Measurements from ENCODE around the gene MS4A5. TPM values are rescaled to one million over a fixed set of nuclear protein-coding genes. Genes with fewer than 3 reads are reported as not detected.
A peak's percentile ranks its signal among the peaks of the same experiment; 100 is the strongest.

The MS4A5 gene
- polyA plus RNA-seq, 4 donors = not detected

- Histone ChIP-seq H3K4me1 (ENCODE audit: control insufficient read depth in 3 of 3, insufficient read depth in 2 of 3, low read depth in 1 of 3, low read length in 2 of 3) (no peaks in the 10 kb centered on the region), H3K27me3 (ENCODE audit: control insufficient read depth in 3 of 3, insufficient read depth in 3 of 3, low read length in 3 of 3) (no peaks in the 10 kb centered on the region), H3K9me3 (ENCODE audit: control insufficient read depth in 2 of 2, insufficient read depth in 1 of 2, low read depth in 1 of 2, low read length in 1 of 2) (no peaks in the 10 kb centered on the region), H3K27ac (ENCODE audit: low read depth in 1 of 3, low read length in 2 of 3) (no peak within 1 kb of the TSS), H3K4me3 (ENCODE audit: low read depth in 1 of 3, low read length in 3 of 3) (peak within 1 kb of the TSS in 1 of 3 donors; percentile 4), H3K36me3 (ENCODE audit: control insufficient read depth in 3 of 3, insufficient read depth in 2 of 3, low read depth in 1 of 3, low read length in 3 of 3) (no peaks in the 10 kb centered on the region)
- FAIRE-seq = no peak
- 54 to 67% (median 64%) methylated on average over 4 of the region's 4 CpGs for WGBS, 3 donors
- DNase-seq = no peak
These were observed 26.2 kb downstream of the MS4A5 start, which contains the start of gene MS4A1 for GRCh38 chr11:60455531-60456042. Gene MS4A1, plus strand, starts transcription at chr11:60455847. Its CDS starts 6,528 bp downstream, at chr11:60462375.

GRCh38 chr11:60457576-60457975, 28.2 kb downstream of the MS4A5 start:
- Histone ChIP-seq H3K27ac (ENCODE audit: low read depth in 1 of 3, low read length in 2 of 3) (no peak overlapping the region), H3K4me3 (ENCODE audit: low read depth in 1 of 3, low read length in 3 of 3) (no peak overlapping the region), H3K27me3 (ENCODE audit: control insufficient read depth in 3 of 3, insufficient read depth in 3 of 3, low read length in 3 of 3) (no peaks in the 10 kb centered on the region), H3K36me3 (ENCODE audit: control insufficient read depth in 3 of 3, insufficient read depth in 2 of 3, low read depth in 1 of 3, low read length in 3 of 3) (no peaks in the 10 kb centered on the region), H3K9me3 (ENCODE audit: control insufficient read depth in 2 of 2, insufficient read depth in 1 of 2, low read depth in 1 of 2, low read length in 1 of 2) (no peaks in the 10 kb centered on the region), H3K4me1 (ENCODE audit: control insufficient read depth in 3 of 3, insufficient read depth in 2 of 3, low read depth in 1 of 3, low read length in 2 of 3) (no peaks in the 10 kb centered on the region)
- FAIRE-seq = no peak
- no peak for DNase-seq
- 65 to 78% (median 66%) methylated on average over 3 of the region's 3 CpGs for WGBS, 3 donors

GRCh38 chr11:60459345-60459744, 30.0 kb downstream of the MS4A5 start:
- no peaks in the 10 kb centered on the region for H3K27me3 ChIP-seq (ENCODE audit: control insufficient read depth in 3 of 3, insufficient read depth in 3 of 3, low read length in 3 of 3)
- H3K4me1 ChIP-seq (ENCODE audit: control insufficient read depth in 3 of 3, insufficient read depth in 2 of 3, low read depth in 1 of 3, low read length in 2 of 3) = no peaks in the 10 kb centered on the region
- H3K9me3 ChIP-seq (ENCODE audit: control insufficient read depth in 2 of 2, insufficient read depth in 1 of 2, low read depth in 1 of 2, low read length in 1 of 2) = no peaks in the 10 kb centered on the region
- DNase-seq = no peak
- H3K27ac ChIP-seq (ENCODE audit: low read depth in 1 of 3, low read length in 2 of 3) = no peak overlapping the region
- 86 to 96% (median 92%) methylated on average over 1 of the region's 1 CpG for WGBS, 3 donors
- no peak for FAIRE-seq
- H3K36me3 ChIP-seq (ENCODE audit: control insufficient read depth in 3 of 3, insufficient read depth in 2 of 3, low read depth in 1 of 3, low read length in 3 of 3) = no peaks in the 10 kb centered on the region
- no peak overlapping the region for H3K4me3 ChIP-seq (ENCODE audit: low read depth in 1 of 3, low read length in 3 of 3)

- Histone ChIP-seq H3K27ac (ENCODE audit: low read depth in 1 of 3, low read length in 2 of 3) (no peak overlapping the region), H3K27me3 (ENCODE audit: control insufficient read depth in 3 of 3, insufficient read depth in 3 of 3, low read length in 3 of 3) (no peaks in the 10 kb centered on the region), H3K36me3 (ENCODE audit: control insufficient read depth in 3 of 3, insufficient read depth in 2 of 3, low read depth in 1 of 3, low read length in 3 of 3) (no peaks in the 10 kb centered on the region), H3K4me1 (ENCODE audit: control insufficient read depth in 3 of 3, insufficient read depth in 2 of 3, low read depth in 1 of 3, low read length in 2 of 3) (no peaks in the 10 kb centered on the region), H3K4me3 (ENCODE audit: low read depth in 1 of 3, low read length in 3 of 3) (no peak overlapping the region), H3K9me3 (ENCODE audit: control insufficient read depth in 2 of 2, insufficient read depth in 1 of 2, low read depth in 1 of 2, low read length in 1 of 2) (no peaks in the 10 kb centered on the region)
- 64 to 79% (median 67%) methylated on average over 2 of the region's 2 CpGs for WGBS, 3 donors
- DNase-seq = no peak
- no peak for FAIRE-seq
These were observed 39.5 kb downstream of the MS4A5 start for GRCh38 chr11:60468829-60469228.

- H3K27me3 ChIP-seq (ENCODE audit: control insufficient read depth in 3 of 3, insufficient read depth in 3 of 3, low read length in 3 of 3) = no peaks in the 10 kb centered on the region
- H3K4me3 ChIP-seq (ENCODE audit: low read depth in 1 of 3, low read length in 3 of 3) = no peak overlapping the region
- no peaks in the 10 kb centered on the region for H3K4me1 ChIP-seq (ENCODE audit: control insufficient read depth in 3 of 3, insufficient read depth in 2 of 3, low read depth in 1 of 3, low read length in 2 of 3)
- WGBS, 3 donors = 60 to 66% (median 63%) methylated on average over 2 of the region's 2 CpGs
- H3K9me3 ChIP-seq (ENCODE audit: control insufficient read depth in 2 of 2, insufficient read depth in 1 of 2, low read depth in 1 of 2, low read length in 1 of 2) = no peaks in the 10 kb centered on the region
- no peak for FAIRE-seq
- DNase-seq = no peak
- no peak overlapping the region for H3K27ac ChIP-seq (ENCODE audit: low read depth in 1 of 3, low read length in 2 of 3)
- no peaks in the 10 kb centered on the region for H3K36me3 ChIP-seq (ENCODE audit: control insufficient read depth in 3 of 3, insufficient read depth in 2 of 3, low read depth in 1 of 3, low read length in 3 of 3)
These were observed 40.4 kb downstream of the MS4A5 start for GRCh38 chr11:60469723-60470122.

GRCh38 chr11:60477035-60477445, 47.7 kb downstream of the MS4A5 start:
- 53 to 77% (median 59%) methylated on average over 6 of the region's 6 CpGs for WGBS, 3 donors
- H3K36me3 ChIP-seq (ENCODE audit: control insufficient read depth in 3 of 3, insufficient read depth in 2 of 3, low read depth in 1 of 3, low read length in 3 of 3) = no peaks in the 10 kb centered on the region
- DNase-seq = no peak
- H3K4me3 ChIP-seq (ENCODE audit: low read depth in 1 of 3, low read length in 3 of 3) = no peak overlapping the region
- H3K27me3 ChIP-seq (ENCODE audit: control insufficient read depth in 3 of 3, insufficient read depth in 3 of 3, low read length in 3 of 3) = no peaks in the 10 kb centered on the region
- no peak overlapping the region for H3K27ac ChIP-seq (ENCODE audit: low read depth in 1 of 3, low read length in 2 of 3)
- H3K9me3 ChIP-seq (ENCODE audit: control insufficient read depth in 2 of 2, insufficient read depth in 1 of 2, low read depth in 1 of 2, low read length in 1 of 2) = no peaks in the 10 kb centered on the region
- no peaks in the 10 kb centered on the region for H3K4me1 ChIP-seq (ENCODE audit: control insufficient read depth in 3 of 3, insufficient read depth in 2 of 3, low read depth in 1 of 3, low read length in 2 of 3)
- FAIRE-seq = no peak

GRCh38 chr11:60482361-60482760, 53.0 kb downstream of the MS4A5 start:
- no peak overlapping the region for H3K27ac ChIP-seq (ENCODE audit: low read depth in 1 of 3, low read length in 2 of 3)
- no peaks in the 10 kb centered on the region for H3K36me3 ChIP-seq (ENCODE audit: control insufficient read depth in 3 of 3, insufficient read depth in 2 of 3, low read depth in 1 of 3, low read length in 3 of 3)
- no peaks in the 10 kb centered on the region for H3K9me3 ChIP-seq (ENCODE audit: control insufficient read depth in 2 of 2, insufficient read depth in 1 of 2, low read depth in 1 of 2, low read length in 1 of 2)
- H3K4me3 ChIP-seq (ENCODE audit: low read depth in 1 of 3, low read length in 3 of 3) = no peak overlapping the region
- no peaks in the 10 kb centered on the region for H3K4me1 ChIP-seq (ENCODE audit: control insufficient read depth in 3 of 3, insufficient read depth in 2 of 3, low read depth in 1 of 3, low read length in 2 of 3)
- 33 to 48% (median 42%) methylated on average over 2 of the region's 2 CpGs for WGBS, 3 donors
- FAIRE-seq (no peak), DNase-seq (no peak)
- no peaks in the 10 kb centered on the region for H3K27me3 ChIP-seq (ENCODE audit: control insufficient read depth in 3 of 3, insufficient read depth in 3 of 3, low read length in 3 of 3)

GRCh38 chr11:60485987-60486386, 56.6 kb downstream of the MS4A5 start:
- Histone ChIP-seq H3K9me3 (ENCODE audit: control insufficient read depth in 2 of 2, insufficient read depth in 1 of 2, low read depth in 1 of 2, low read length in 1 of 2) (no peaks in the 10 kb centered on the region), H3K27ac (ENCODE audit: low read depth in 1 of 3, low read length in 2 of 3) (no peak overlapping the region), H3K4me3 (ENCODE audit: low read depth in 1 of 3, low read length in 3 of 3) (no peak overlapping the region), H3K27me3 (ENCODE audit: control insufficient read depth in 3 of 3, insufficient read depth in 3 of 3, low read length in 3 of 3) (no peaks in the 10 kb centered on the region), H3K4me1 (ENCODE audit: control insufficient read depth in 3 of 3, insufficient read depth in 2 of 3, low read depth in 1 of 3, low read length in 2 of 3) (no peaks in the 10 kb centered on the region), H3K36me3 (ENCODE audit: control insufficient read depth in 3 of 3, insufficient read depth in 2 of 3, low read depth in 1 of 3, low read length in 3 of 3) (no peaks in the 10 kb centered on the region)
- peak; percentile 42 to 60 for DNase-seq
- WGBS, 3 donors = 43 to 72% (median 55%) methylated on average over 5 of the region's 5 CpGs
- no peak for FAIRE-seq

GRCh38 chr11:60492488-60493009, 63.2 kb downstream of the MS4A5 start, which contains the start of gene MS4A12:
Gene MS4A12, plus strand, starts transcription at chr11:60492778. Its CDS starts 4,541 bp downstream, at chr11:60497319.
- 50 to 77% (median 59%) methylated on average over 4 of the region's 4 CpGs for WGBS, 3 donors
- Histone ChIP-seq H3K27ac (ENCODE audit: low read depth in 1 of 3, low read length in 2 of 3) (no peak within 1 kb of the TSS), H3K4me1 (ENCODE audit: control insufficient read depth in 3 of 3, insufficient read depth in 2 of 3, low read depth in 1 of 3, low read length in 2 of 3) (no peaks in the 10 kb centered on the region)

More at GRCh38 chr11:60492488-60493009, 63.2 kb downstream of the MS4A5 start, which contains the start of gene MS4A12:
- FAIRE-seq (no peak), DNase-seq (no peak)
- no peaks in the 10 kb centered on the region for H3K9me3 ChIP-seq (ENCODE audit: control insufficient read depth in 2 of 2, insufficient read depth in 1 of 2, low read depth in 1 of 2, low read length in 1 of 2)
- no peaks in the 10 kb centered on the region for H3K36me3 ChIP-seq (ENCODE audit: control insufficient read depth in 3 of 3, insufficient read depth in 2 of 3, low read depth in 1 of 3, low read length in 3 of 3)
- H3K4me3 ChIP-seq (ENCODE audit: low read depth in 1 of 3, low read length in 3 of 3) = no peak within 1 kb of the TSS
- peaks cover 0 to 2% (median 0%) of the 10 kb centered on the region in 3 donors for H3K27me3 ChIP-seq (ENCODE audit: control insufficient read depth in 3 of 3, insufficient read depth in 3 of 3, low read length in 3 of 3)

All from small intestine (tissue), 7 donors.